ENCODE results near the gene PWP2. TPM values are rescaled to one million over a fixed set of nuclear protein-coding genes. Genes with fewer than 3 reads are reported as not detected.

Gene PWP2
- polyA plus RNA-seq, 1 experiment: 20.5 TPM

GRCh38 chr21:44067011-44067839 lies 40.0 kb upstream of the PWP2 start:
- Histone ChIP-seq H3K27me3 (ENCODE audit: control insufficient read depth, insufficient read depth, low read length) (no peaks in the 10 kb centered on the region), H3K36me3 (ENCODE audit: control insufficient read depth, insufficient read depth, low read length) (peaks cover 28% of the 10 kb centered on the region), H3K4me3 (ENCODE audit: low read depth, low read length) (no peak overlapping the region)
- ChIA-PET CTCF (no interaction called here), POLR2A (no interaction called here)
- no peak for TF ChIP-seq CTCF (IDR thresholded peaks at IDR 0.05; ENCODE audit: insufficient read depth, low read depth, low read length)
- no peak for DNase-seq (ENCODE audit: low read depth)

- no peak for DNase-seq (ENCODE audit: low read depth)
- no peak for TF ChIP-seq CTCF (IDR thresholded peaks at IDR 0.05; ENCODE audit: insufficient read depth, low read depth, low read length)
- Histone ChIP-seq H3K4me3 (ENCODE audit: low read depth, low read length) (no peak overlapping the region), H3K27me3 (ENCODE audit: control insufficient read depth, insufficient read depth, low read length) (no peaks in the 10 kb centered on the region), H3K36me3 (ENCODE audit: control insufficient read depth, insufficient read depth, low read length) (peaks cover 21% of the 10 kb centered on the region)
- ChIA-PET CTCF (no interaction called here), POLR2A (no interaction called here)
Measured at GRCh38 chr21:44070391-44070790, 36.8 kb upstream of the PWP2 start.

- CTCF ChIA-PET: interaction anchor here (1.0 kb wide), 1 partner anchor 13 kb away, joined by 5 read pairs; no protein-coding TSS in a partner anchor
Measured at GRCh38 chr21:44071359-44072104, 35.7 kb upstream of the PWP2 start.

GRCh38 chr21:44072111-44072510 lies 35.1 kb upstream of the PWP2 start:
- CTCF ChIA-PET: interaction anchor here (1.0 kb wide), 1 partner anchor 14 kb away, joined by 5 read pairs; no protein-coding TSS in a partner anchor
- no peak overlapping the region for H3K4me3 ChIP-seq (ENCODE audit: low read depth, low read length)
- no peaks in the 10 kb centered on the region for H3K27me3 ChIP-seq (ENCODE audit: control insufficient read depth, insufficient read depth, low read length)
- H3K36me3 ChIP-seq (ENCODE audit: control insufficient read depth, insufficient read depth, low read length): peaks cover 18% of the 10 kb centered on the region
- TF ChIP-seq CTCF (IDR thresholded peaks at IDR 0.05; ENCODE audit: insufficient read depth, low read depth, low read length): no peak
- POLR2A ChIA-PET: no interaction called here
- no peak for DNase-seq (ENCODE audit: low read depth)

More at GRCh38 chr21:44071359-44072104, 35.7 kb upstream of the PWP2 start:
- POLR2A ChIA-PET: no interaction called here
- DNase-seq (ENCODE audit: low read depth): no peak
- Histone ChIP-seq H3K27me3 (ENCODE audit: control insufficient read depth, insufficient read depth, low read length) (no peaks in the 10 kb centered on the region), H3K4me3 (ENCODE audit: low read depth, low read length) (no peak overlapping the region), H3K36me3 (ENCODE audit: control insufficient read depth, insufficient read depth, low read length) (peaks cover 20% of the 10 kb centered on the region)
- no peak for TF ChIP-seq CTCF (IDR thresholded peaks at IDR 0.05; ENCODE audit: insufficient read depth, low read depth, low read length)

GRCh38 chr21:44074315-44074958 lies 32.8 kb upstream of the PWP2 start:
- no peak for TF ChIP-seq CTCF (IDR thresholded peaks at IDR 0.05; ENCODE audit: insufficient read depth, low read depth, low read length)
- ChIA-PET POLR2A (no interaction called here), CTCF (interaction anchor here (1.3 to 1.6 kb wide), 2 partner anchors 10 to 17 kb away, joined by 7 to 9 read pairs; no protein-coding TSS in a partner anchor)
- Histone ChIP-seq H3K27me3 (ENCODE audit: control insufficient read depth, insufficient read depth, low read length) (no peaks in the 10 kb centered on the region), H3K4me3 (ENCODE audit: low read depth, low read length) (no peak overlapping the region), H3K36me3 (ENCODE audit: control insufficient read depth, insufficient read depth, low read length) (peaks cover 20% of the 10 kb centered on the region)
- no peak for DNase-seq (ENCODE audit: low read depth)
